ENCODE measurements around the gene OFD1.

DNA sequence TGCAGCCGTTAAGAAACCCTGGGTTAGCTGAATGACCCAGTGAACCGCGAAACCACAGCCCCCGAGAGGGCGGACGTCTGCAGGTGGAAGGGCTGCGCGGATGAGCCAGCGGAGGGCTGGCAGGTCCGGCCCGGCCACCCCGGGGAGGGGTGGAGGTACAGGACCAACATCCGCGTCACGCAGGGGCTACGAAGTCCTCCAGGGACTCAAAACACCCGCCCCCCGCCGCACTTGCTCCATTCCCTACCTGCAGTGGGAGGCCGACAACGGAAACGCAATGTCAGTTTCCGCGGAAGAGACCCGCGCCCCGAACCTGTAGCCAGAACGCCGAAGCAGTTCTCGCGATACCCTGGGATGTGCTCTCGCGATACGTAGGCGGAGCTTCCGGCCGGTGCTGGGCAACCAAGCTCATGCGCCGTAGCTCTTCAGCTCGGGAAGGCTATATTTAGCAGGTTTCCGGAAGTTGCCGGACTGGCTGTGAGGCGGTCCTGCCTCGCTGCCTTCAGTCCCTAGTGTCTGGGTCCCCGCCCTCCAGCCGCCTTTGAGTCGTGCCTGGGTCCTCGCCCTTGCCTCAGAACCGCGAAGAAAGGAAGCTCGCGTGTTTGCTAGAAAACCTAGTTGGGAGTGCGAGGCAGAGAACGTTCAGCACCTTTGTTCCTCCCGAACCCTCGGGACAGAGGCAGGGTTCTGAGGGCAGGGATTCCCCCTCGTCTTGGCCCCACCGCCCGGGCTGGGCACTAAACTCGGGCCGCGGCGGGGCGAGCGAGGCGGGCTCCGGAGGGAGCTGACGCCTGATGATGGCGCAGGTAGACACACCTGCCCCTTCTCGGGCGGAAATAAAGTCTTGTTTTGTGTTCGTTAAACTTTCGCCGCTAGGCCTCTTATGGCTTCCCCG, at the start of gene OFD1, which contains the start of gene TRAPPC2:
- no peak for TF ChIP-seq CTCF (IDR thresholded peaks at IDR 0.05)
- TF ChIP-seq POLR2AphosphoS5 (IDR thresholded peaks at IDR 0.05) = peak; percentile 94 to 99 (median 96)
- peak; percentile 90 to 93 for TF ChIP-seq POLR2A (IDR thresholded peaks at IDR 0.05)
